Stomach (tissue), 4 donors: ENCODE measurements around the gene TEX10.

Experiments
- POLR2A ChIP-seq, 4 donors: fragments of 450-650 bp; IDR thresholded peaks; one replicate each; pipeline ENCODE4 v1.6.1; 2016; ENCODE audit warnings: antibody characterized with exemption in 4 of 4, control low read depth in 2 of 4, mild to moderate bottlenecking in 1 of 4, moderate library complexity in 1 of 4
- POLR2AphosphoS5 ChIP-seq, 3 donors: sonication (generic); formaldehyde crosslinking; IDR thresholded peaks; one replicate each; pipeline ENCODE4 v1.6.1; 2016; ENCODE audit warnings: antibody characterized with exemption in 3 of 3
- TF ChIP-seq, protein P1 (sequence below), 7 experiments: fragments of 450-650 bp in 4 of 7; fragments of 200-600 bp in 3 of 7; sonication (generic) in 3 of 7; IDR thresholded peaks; one replicate each; pipeline ENCODE4 v1.5.1; 2016 to 2019; ENCODE audit warnings: antibody characterized with exemption in 7 of 7, control low read depth in 2 of 7, mild to moderate bottlenecking in 1 of 7

- TF ChIP-seq, protein P1, sequence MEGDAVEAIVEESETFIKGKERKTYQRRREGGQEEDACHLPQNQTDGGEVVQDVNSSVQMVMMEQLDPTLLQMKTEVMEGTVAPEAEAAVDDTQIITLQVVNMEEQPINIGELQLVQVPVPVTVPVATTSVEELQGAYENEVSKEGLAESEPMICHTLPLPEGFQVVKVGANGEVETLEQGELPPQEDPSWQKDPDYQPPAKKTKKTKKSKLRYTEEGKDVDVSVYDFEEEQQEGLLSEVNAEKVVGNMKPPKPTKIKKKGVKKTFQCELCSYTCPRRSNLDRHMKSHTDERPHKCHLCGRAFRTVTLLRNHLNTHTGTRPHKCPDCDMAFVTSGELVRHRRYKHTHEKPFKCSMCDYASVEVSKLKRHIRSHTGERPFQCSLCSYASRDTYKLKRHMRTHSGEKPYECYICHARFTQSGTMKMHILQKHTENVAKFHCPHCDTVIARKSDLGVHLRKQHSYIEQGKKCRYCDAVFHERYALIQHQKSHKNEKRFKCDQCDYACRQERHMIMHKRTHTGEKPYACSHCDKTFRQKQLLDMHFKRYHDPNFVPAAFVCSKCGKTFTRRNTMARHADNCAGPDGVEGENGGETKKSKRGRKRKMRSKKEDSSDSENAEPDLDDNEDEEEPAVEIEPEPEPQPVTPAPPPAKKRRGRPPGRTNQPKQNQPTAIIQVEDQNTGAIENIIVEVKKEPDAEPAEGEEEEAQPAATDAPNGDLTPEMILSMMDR (IDR thresholded peaks at IDR 0.05), result no peak
- no peak for TF ChIP-seq POLR2A (IDR thresholded peaks at IDR 0.05)
- TF ChIP-seq POLR2AphosphoS5 (IDR thresholded peaks at IDR 0.05), result no peak
Observed at GRCh38 chr9:100357501-100357900, 4.8 kb upstream of the TEX10 start.
